CD4-positive, alpha-beta T cell treated with Interleukin-4 for 1 hour (primary cell): Measurements from ENCODE around the gene SCNN1A.

Experiments used
- DNase-seq, 2 donors: peaks; one replicate each; pipeline ENCODE4 v3.0.0-alpha.2; 2020 to 2022

SCNN1A gene

DNA sequence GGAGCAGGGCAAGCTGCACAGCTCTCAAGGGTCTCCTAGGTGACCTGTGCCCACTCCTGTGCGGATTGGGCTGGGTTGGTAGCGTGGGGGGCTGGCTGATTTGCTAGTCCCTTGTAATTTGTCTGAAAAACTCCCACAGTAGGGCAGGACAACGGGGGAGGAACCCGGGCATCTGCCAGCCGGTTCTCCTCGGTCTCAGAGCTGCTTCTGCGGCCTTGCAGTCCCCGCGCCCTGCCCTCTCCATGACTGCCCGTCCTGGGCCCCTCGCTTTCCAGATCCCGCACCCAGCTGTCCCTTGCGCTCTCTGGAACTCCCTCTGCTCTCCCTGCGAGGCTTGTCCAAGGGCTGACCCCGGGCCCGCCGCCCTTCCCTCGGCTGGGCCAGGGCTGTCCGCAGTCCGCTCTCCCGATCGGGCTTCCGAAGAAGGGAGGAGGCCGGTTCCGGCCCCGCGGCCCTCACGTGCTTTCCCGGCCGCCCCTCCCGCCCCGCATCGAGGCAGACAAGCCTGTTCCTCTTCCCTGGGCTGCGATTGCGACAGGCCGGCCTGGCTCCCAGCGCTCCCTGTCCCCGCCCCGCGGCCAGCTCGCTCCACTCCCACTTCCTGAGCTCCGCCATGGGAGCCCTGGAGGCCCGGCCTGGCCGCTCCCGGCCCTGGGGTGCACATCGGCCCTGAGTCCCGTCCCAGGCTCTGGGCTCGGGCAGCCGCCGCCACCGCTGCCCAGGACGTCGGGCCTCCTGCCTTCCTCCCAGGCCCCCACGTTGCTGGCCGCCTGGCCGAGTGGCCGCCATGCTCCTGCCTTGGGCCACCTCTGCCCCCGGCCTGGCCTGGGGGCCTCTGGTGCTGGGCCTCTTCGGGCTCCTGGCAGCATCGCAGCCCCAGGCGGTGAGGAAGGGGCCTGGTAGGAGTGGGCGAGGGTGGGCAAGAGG lies 8.5 kb upstream of the SCNN1A start, which contains the start of gene LTBR:
Gene LTBR (plus strand): TSS at position 591 of the 927 bp plus-strand sequence. CDS start 197 bp downstream, at position 788.
- peak; percentile 20 to 78 for DNase-seq

DNA sequence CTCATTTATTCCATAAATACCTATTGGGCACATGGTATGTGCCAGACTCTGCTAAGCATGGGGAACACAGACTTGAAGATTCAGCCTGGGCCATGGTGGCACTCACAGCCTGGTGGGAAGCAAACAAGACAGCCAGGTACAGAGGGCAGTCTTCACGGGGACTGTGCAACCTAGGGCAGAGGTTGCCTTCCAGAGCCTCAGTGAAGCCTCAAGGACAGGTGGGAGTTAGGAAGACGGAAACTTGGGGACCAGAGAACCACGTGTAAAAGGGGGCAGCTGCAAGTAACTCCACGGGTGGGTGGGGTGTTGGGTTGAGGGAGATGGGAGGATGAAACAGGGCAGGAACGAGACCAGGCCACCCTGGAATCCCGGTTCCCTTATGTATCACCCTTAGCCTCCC lies 7.6 kb upstream of the SCNN1A start:
- no peak for DNase-seq

DNA sequence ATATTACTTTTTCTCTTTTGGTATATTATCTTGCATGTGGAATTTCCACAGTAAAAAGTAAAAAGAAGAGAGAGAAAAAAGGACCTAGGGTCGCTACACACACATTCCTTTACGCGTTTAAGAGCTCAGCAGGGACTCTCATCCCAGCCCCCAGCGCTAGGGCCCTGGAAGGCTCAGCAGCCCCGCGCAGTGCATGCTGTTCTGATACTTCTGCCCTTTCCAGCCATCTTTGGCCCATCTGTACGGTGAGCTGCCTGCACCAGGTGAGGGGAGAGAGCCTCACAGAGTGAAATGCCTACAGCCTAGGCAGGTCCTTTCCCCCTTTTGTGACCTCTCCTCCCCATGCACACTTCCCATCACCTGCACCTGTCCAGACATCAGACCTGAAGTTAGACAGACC lies 7.0 kb upstream of the SCNN1A start:
- DNase-seq: no peak

DNA sequence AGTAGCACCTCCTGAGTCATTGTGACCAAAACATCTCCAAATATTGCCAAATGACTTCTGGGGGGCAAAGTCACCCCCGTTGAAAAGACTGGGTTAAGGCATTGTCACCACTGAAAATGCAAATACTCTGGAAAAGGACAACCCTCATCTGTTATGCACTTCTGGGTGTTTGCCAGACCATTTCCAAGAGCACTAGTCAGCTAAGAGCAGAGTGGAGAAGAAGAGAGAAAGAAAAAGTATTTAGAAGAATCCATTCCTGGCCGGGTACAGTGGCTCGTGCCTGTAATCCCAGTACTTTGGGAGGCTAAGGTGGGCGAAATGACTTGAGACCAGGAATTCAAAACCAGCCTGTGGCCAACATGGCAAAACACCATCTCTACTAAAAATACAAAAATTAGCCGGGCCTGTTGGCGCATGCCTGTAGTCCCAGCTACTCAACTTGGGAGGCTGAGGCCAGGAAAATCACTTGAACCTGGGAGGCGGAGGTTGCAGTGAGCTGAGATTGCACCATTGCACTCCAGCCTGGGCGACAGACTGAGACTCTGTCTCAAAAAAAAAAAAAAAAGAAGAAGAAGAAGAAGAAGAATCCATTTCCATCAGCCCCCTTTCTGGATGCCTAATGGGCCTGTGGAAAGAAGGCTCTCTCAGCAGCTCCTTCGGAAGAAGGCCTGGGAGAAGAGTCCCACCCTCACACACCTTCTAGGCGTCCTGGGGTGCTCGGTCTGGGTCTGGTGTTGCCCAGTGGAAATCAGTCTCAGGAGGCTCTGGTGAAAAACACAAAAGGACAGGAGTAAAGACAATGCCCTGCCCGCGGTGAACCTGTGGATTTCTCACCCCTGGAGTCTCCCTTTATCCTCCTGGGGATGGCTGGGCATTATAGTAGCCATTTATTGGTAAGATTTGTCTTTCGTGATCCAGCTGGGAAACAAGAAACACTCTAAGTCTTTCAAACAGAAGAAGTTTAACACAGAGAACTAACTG lies 5.1 kb upstream of the SCNN1A start:
- DNase-seq: no peak

DNA sequence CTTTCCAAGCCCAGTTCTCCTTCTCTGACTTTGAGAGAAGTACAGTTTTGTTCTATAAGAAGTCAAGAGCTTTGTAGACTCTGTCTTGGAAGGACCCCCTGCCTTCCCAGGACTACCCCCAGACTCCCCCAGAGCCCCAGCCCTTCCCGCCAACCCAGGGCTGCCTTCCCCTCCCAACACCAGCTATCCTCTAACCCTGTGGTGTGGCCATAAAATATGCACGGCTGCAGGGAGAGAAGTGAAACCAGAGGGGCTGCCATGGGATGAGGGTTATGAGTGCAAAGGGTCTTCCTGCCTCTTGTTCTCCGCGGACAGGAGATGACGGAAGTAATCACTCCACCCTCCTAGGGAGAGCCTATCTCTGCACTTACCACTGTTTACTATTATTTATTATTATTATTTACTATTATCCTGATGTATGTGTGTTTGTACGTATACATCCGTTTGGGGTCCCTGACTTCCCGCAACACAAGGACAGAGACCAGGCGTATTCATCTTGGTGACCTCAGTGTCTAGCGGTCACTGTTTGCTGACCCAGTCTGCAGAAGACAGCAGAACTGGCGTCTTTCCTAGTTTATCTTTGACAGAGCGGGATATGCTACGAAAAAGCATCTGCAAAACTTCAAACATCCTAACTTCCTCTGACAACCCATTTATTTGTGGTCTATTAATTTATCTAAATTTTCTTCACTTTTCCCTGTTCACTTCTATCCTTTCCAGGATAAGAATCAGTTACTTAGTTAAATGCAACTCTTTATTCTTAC lies 3.5 kb upstream of the SCNN1A start:
- DNase-seq: no peak

DNA sequence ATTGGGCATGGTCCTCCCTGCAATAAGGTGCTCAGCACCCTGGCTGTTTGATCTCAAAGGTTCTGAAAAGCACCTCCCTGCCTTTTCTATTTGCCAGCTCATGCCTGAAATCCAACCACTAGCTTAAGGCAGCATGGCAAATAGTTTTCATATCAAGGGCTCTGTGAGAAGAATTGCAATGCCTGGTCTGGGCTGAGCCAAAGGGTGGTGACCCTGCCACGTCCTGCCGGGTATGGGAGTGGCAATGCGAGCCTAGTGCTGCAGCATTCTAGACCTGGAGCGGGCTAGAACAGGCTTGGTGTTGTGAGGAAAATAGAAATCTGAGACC lies 2.3 kb upstream of the SCNN1A start:
- no peak for DNase-seq

DNA sequence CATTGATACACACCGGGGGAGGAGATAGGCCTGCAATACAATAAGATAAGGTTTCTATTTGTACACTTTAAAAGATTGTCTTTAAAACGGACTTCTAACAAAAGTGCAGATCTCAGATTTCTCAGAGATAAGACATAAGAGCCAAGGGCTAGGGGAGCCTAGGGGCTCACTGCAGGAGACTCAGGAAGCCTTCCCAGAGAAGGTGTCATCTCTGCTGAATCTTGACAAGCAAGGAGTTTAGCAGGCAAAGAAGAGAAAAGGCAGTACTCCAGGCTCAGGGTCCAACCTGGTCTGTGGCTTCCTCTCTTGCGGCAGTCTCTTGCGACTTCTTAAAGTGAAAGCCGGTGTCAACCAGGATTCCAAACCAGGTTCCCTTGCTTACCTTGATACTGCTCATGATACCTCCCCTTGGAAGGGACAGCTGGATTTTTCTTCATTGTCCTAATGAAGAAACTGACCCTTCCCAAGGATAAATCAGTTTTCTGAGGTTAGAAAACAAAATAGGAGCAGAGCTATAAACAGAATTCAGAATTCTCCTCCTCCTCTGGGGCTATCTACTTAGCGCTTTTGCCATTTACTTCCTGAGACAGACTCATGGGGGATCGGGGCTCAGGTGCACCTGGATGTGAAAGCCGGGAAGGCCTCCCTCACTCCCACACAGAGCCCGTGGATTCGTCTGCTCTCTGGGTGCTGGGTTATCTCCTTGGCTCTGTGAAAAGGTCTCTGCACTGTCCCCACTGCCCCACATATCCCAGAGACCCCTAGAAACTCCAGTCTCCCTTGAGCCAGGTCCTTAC lies 1.7 kb upstream of the SCNN1A start:
- no peak for DNase-seq

DNA sequence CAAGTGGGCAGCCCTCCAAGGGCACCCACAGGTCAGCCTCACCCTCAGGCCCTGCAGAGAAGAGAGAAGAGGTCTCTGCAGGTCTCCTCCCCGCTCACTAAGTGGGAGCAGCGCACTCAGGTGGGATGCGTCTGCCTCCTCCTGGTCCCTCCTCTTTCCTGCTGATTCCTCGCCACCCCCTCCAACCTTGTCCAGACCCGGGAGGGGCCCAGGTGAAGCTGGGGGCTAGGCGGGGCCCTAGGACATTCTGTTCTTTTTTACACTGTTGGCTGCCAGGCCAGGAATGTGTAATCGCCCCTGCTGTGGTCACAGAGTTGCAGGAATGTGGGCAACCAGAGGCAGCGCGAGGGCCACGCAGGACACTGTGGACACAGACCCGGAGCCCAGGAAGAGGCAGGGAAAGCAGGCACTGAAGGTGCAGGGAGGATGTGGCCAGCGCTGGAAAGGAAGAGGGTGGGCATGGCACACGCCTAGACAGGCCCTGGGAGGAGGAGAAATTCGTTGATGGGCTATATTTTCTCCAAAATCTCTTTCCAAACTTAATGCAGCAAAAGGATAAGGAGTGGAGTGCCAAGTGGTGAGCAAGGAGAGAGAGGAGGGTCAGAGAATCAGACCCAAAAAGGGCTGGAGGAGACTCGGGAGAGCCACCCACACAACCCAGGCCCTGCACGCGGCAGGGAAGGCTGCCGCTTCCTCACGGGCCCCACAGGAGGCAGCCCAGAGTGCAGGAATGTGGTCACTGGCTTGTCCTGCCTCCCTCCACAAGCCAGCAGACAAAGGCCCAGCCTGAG lies 911 bp upstream of the SCNN1A start:
- no peak for DNase-seq

DNA sequence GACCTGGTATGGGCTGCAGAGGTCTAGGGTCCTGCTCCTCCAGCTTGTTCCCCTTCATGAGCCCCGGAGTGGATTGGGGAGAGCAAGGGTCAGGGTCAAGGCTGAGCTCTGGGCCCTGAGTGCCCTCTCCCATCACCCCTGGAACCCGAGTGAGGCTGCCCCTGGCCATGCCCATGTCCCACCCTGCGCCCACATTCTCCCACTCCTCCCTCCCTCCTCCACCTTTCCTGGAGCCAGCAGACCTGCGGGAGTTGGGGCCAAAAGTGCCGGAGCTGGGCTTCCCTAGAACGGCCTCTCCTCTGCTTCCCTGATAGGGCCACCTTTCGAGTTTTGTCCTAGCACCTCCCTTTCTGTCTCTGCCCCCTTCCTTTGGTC lies 590 bp downstream of the SCNN1A start:
- no peak for DNase-seq

DNA sequence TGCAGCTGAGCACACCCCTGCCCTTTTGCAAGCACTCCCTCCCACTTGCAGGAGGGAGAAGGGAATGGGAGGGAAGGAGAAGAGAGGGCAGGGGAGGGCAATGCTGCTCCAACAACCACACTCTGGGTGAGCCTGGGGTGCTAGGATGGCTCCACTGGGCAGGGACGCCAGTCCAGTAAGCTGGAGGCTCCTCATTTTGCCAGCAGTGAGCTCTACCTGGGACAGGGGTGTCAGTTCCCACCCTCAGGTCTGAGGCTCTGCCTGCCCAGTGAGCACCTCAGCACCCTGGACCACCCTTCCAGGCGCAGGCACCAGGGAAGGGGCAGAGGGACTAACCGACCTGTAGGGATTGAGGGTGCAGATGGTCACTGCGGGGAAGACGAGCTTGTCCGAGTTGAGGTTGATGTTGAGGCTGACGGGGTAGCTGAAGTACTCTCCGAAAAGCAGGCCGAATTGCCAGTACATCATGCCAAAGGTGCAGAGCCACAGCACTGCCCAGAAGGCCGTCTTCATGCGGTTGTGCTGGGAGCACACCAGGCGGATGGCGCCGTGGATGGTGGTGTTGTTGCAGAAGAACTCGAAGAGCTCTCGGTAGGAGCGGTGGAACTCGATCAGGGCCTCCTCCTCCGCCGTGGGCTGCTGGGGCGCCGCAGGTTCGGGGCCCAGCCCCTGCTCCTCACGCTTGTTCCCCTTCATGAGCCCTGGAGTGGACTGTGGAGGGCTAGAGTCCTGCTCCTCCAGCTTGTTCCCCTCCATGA lies 1.2 kb downstream of the SCNN1A start:
- DNase-seq: no peak

DNA sequence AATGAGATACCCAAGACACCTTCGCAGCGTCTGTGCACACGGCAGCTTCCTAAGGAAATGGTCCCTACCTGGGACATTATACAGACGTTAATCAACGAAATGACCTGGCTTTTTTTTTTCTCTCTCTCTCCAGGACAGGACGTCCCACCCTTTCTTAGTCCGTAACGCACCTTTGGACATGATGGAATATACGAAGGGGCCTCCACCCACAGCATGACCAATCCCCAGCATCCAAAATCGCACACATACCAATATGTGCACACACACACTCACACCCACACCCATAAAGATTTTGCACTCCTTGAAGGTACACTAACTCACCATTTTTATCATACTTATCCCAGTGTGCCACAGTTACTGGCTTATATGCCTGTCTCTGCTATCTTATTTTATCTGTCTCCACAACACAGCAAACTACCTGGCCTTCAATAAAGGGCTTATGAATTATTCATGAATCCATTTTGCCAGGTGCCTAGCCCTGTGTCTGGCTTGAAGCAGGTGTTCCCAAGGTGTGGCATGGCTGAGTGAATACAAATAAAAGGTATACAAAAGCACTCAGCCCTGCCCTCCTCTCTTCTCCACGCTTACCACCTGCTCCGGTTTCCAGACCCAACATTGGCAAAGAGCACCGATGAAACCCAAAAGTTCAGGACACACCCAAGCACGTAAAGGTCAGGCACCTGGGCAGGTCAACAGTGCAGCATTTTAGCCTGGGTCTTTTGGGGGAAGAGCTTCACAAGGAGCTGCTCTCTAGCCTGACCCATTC lies 2.2 kb downstream of the SCNN1A start:
- DNase-seq: no peak

DNA sequence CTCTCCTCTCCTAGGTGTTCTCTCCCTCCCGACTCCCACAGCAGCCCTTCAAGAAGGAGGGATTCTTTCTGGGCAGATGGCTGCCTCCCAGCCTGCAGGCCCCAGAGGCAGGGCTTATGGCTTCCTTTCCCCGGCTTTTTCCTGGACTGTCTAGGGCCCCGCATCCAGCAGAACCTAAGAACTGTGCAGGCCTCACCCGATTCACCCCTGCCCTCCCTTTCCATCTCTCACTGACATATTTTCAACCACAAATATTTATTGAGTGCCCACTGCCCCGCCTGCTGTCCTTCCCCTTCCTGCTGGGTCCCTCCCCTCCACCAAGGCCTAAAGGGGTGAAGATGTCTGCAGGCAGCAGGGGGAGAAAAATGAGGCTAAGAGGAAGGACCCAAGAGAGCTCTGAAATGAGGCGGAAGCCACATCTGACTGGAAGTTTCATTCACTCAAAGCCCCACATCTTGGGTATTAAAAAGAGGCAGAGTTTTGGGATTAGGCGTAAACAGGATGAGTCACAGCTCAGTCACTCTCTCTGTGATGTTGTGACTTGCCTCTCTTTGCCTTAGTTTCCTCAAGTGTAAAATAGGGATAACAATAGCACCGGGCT lies 2.9 kb downstream of the SCNN1A start:
- no peak for DNase-seq

DNA sequence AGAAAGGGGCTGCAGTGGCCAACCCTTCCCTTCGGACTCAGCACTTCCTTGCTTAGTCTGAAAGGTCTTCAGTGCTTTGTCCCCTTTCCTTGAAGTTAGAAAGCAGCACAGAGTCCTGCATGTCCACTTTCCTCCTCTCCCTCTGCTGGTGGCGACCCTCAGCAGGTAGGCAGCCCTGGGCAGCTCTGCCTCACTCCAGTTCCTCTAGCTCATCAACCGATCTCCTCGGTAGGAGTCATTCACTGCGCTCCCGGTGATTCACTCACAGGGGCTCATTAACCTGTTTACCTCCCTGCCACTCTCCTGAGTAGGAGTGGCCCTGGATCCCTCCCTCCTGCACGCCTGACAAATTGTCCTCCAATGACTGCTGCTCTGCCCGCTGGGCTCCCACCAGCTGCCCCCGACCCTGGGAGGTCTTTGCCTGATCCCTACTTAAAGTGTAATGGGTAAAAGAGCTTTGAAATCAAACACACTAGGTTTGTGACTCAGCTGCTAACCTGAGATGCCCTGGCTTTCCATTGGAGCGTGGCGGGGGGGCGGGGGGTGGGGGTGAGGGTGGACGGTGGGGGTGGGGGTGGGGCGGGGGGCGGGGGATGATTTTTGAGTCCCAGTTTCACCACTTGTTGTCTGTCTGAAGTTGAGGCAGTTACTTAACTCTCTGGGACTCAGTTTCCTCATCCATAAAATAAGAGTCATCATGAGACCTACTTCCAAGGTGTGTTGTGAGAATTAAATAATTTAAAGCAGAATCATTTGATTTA lies 4.2 kb downstream of the SCNN1A start:
- DNase-seq: no peak

DNA sequence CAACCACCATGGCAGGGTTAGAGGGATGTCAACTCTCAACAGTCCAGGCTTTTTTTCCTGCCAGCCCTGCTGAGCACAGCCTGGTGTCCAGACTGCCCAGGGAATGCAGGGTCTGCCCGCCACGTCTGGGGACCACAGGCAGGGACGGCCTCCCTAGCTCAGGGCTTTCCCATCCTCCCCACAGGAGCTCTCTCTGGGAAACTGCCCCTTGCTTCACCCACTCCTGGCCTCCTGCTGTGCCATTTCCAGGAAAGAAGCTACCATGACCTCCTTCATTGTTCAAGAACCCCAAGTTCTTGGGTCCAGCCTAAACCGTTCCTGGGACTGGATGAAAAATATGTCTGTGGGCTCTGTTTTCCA lies 4.8 kb downstream of the SCNN1A start:
- no peak for DNase-seq

DNA sequence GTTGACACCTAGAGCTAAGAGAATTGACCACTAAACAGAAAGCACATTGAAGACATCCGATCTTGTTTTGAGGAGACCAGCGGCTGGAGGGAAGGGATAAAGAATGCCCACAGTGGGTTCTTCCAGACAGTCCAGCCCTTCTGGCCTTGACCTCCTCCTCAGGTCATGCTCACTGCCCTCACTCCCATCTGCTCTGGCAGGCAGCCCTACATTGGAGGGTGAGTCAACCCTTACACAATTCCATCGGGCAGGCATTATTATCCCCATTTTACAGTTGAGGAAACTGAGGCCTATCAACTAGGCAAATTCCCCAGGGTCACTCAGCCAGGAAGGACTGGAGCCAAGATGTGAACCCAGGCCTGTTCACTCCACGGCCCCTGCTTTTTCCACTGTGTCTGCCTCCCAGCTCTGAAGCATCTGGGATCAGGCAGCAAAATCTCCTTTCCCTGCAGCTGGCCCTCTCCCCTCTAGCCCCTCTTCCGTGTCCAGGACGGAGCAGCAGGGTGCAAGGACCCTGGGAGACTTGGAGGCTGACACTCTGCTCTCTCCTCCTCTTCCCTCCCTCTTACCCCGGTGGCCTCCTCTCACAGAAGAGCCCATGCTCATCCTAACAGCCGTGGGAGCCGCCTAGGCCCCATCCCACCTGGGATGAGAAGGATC lies 5.3 kb downstream of the SCNN1A start:
- DNase-seq: no peak

DNA sequence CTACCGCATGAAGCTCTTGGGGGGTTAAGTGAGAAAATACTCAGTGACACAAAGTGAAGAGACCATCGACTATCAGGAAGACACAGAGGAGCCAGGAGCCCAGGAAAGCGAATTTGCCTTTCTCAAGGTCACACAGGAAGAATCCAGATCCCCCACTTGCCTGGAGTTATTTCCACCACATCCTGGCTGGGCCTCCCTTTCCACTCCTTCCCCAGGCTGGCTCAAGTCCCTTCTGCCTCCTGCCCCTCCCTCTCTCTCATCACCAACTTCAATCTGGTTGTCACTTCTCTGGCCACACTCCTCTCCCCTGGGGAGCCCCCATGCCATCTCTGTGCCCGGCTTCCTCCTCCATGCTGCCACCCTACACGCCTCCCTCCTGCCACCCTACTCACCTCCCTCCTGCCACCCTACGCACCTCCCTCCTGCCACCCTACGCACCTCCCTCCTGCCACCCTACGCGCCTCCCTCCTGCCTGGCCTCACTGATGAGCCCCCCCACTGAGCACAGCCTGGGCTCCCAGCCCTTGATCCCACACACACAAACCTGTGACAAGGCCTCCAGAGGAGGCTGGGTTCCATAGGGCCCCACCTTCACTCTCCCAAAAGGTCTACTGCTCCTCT lies 6.3 kb downstream of the SCNN1A start:
- no peak for DNase-seq
